PC-3 (cell line): ENCODE measurements around the gene B4GALT2.

Experiments used
- EZH2 ChIP-seq: fragments of 300-600 bp; sonication (generic); IDR thresholded peaks from one replicate; pipeline ENCODE4 v1.6.1; 2017; ENCODE audit warnings: antibody characterized with exemption, mild to moderate bottlenecking, low read length; ENCODE audit not compliant: unreplicated experiment
- EZH2phosphoT487 ChIP-seq: fragments of 300-600 bp; sonication (generic); IDR thresholded peaks from 2 replicates; pipeline ENCODE4 v1.6.1; 2018; ENCODE audit warnings: mild to moderate bottlenecking, antibody characterized with exemption, low read length, borderline replicate concordance
- TF ChIP-seq, protein P1 (sequence below): fragments of 300-600 bp; sonication (generic); conservative IDR thresholded peaks from 2 replicates; pipeline ENCODE4 v1.5.1; 2017; ENCODE audit warnings: antibody characterized with exemption, low read depth, mild to moderate bottlenecking, low read length

DNA sequence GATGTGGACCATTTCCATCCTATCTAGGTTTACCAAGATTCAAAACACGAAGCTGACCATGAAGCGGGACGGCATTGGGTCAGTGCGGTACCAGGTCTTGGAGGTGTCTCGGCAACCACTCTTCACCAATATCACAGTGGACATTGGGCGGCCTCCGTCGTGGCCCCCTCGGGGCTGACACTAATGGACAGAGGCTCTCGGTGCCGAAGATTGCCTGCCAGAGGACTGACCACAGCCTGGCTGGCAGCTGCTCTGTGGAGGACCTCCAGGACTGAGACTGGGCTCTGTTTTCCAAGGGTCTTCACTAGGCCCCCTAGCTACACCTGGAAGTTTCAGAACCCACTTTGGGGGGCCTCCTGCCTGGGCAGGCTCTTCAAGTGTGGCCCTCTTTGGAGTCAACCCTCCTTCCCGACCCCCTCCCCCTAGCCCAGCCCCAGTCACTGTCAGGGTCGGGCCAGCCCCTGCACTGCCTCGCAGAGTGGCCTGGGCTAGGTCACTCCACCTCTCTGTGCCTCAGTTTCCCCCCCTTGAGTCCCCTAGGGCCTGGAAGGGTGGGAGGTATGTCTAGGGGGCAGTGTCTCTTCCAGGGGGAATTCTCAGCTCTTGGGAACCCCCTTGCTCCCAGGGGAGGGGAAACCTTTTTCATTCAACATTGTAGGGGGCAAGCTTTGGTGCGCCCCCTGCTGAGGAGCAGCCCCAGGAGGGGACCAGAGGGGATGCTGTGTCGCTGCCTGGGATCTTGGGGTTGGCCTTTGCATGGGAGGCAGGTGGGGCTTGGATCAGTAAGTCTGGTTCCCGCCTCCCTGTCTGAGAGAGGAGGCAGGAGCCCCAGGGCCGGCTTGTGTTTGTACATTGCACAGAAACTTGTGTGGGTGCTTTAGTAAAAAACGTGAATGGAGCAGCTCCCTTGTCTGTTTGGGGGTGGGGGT is 11.5 kb downstream of the B4GALT2 start:
- TF ChIP-seq EZH2 (no peak), EZH2phosphoT487 (no peak)
- TF ChIP-seq, protein P1, sequence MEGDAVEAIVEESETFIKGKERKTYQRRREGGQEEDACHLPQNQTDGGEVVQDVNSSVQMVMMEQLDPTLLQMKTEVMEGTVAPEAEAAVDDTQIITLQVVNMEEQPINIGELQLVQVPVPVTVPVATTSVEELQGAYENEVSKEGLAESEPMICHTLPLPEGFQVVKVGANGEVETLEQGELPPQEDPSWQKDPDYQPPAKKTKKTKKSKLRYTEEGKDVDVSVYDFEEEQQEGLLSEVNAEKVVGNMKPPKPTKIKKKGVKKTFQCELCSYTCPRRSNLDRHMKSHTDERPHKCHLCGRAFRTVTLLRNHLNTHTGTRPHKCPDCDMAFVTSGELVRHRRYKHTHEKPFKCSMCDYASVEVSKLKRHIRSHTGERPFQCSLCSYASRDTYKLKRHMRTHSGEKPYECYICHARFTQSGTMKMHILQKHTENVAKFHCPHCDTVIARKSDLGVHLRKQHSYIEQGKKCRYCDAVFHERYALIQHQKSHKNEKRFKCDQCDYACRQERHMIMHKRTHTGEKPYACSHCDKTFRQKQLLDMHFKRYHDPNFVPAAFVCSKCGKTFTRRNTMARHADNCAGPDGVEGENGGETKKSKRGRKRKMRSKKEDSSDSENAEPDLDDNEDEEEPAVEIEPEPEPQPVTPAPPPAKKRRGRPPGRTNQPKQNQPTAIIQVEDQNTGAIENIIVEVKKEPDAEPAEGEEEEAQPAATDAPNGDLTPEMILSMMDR, result peak; percentile 45; the same call in 1 of the 2 replicates
